ENCODE measurements around the gene BCL7A. TPM values are rescaled to one million over a fixed set of nuclear protein-coding genes. Genes with fewer than 3 reads are reported as not detected.

BCL7A gene
- total RNA-seq, 1 donor from 2014 or later: 8.1 TPM

DNA sequence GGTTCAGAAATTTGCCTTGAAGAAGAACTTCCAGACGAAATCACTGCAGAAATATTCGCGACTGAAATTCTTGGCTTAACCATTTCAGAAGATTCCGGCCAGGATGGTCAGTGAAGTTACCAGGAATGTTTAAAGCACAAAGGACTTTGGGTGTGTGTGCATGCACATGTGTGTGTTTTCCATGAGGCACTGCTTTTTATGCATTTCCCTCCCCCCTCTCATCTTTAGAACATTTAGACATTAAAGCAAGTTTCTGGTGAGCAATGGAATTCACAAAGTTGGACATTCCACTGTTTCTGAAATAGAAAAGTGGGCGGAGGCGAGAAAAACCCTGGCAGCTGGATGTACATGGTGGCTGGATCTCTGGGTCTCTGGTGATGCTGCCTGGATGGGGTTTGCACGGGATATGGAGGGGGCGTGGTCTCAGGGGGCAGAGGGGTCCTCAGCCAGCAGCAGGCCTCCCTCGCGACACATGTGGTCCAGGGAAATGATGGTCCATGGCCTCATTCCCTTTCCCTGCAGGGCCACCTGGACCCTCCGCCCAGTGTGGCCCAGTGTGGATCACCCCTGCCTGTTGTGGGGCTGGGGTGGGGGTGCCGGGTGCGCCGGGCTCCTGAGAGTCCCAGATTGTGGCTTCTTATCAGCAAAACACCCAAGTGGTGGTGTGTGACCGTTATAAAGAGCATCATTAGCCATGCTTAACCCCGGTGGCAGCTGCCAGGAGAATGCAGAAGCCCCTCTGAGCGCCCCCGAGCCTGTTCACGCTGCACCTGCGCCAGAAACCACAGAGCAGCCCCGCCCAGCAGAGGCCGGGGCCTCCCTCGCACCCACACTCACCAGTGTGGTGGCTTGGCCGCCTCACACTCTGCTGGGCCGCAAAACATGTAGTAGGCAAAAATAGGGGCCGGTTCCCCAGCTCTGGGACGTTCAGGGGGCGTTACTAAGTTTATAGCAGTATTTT is 17.8 kb upstream of the BCL7A start:
- H3K36me3 ChIP-seq: no peaks in the 10 kb centered on the region
- no peak for DNase-seq (ENCODE audit: extremely low spot score in 2 of 2)
- intact Hi-C loops (cut with DNase I): no loop called here
- H3K9me3 ChIP-seq: no peaks in the 10 kb centered on the region
- H3K4me1 ChIP-seq: peaks cover 25% of the 10 kb centered on the region
- H3K27ac ChIP-seq: peak overlapping the region; percentile 71
- H3K4me3 ChIP-seq: peak overlapping the region in 1 of 2 donors; percentile 10
- H3K27me3 ChIP-seq: no peaks in the 10 kb centered on the region
- TF ChIP-seq, protein P1, sequence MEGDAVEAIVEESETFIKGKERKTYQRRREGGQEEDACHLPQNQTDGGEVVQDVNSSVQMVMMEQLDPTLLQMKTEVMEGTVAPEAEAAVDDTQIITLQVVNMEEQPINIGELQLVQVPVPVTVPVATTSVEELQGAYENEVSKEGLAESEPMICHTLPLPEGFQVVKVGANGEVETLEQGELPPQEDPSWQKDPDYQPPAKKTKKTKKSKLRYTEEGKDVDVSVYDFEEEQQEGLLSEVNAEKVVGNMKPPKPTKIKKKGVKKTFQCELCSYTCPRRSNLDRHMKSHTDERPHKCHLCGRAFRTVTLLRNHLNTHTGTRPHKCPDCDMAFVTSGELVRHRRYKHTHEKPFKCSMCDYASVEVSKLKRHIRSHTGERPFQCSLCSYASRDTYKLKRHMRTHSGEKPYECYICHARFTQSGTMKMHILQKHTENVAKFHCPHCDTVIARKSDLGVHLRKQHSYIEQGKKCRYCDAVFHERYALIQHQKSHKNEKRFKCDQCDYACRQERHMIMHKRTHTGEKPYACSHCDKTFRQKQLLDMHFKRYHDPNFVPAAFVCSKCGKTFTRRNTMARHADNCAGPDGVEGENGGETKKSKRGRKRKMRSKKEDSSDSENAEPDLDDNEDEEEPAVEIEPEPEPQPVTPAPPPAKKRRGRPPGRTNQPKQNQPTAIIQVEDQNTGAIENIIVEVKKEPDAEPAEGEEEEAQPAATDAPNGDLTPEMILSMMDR (IDR thresholded peaks at IDR 0.05): no peak
- no peak for TF ChIP-seq POLR2A (IDR thresholded peaks at IDR 0.05)
- no peak for TF ChIP-seq POLR2AphosphoS5 (IDR thresholded peaks at IDR 0.05; ENCODE audit: insufficient read depth in 1 of 2, low read depth in 1 of 2)

DNA sequence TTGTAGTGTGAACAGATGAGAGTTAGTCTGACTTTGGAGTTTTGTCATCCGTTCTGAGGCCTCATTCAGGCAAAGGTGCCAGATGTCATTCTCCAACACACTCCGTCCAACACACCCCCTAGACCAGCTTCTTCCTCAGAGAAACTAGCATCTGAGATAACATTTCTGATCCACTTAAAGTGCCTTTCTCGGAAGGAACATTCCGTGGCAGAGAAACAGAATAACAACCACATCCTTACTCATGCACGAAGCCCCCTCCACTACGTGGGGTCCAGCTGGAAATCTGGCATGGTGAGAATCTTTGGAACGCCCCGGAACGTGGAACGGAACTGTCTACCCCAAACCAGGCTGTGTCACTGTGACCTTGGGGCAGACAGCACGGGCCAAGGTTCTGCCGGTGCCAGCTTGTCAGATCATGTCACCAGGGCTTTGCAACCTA is 17.0 kb upstream of the BCL7A start:
- H3K4me1 ChIP-seq: peaks cover 25% of the 10 kb centered on the region
- DNase-seq (ENCODE audit: extremely low spot score in 2 of 2): no peak
- H3K36me3 ChIP-seq: no peaks in the 10 kb centered on the region
- H3K9me3 ChIP-seq: no peaks in the 10 kb centered on the region
- intact Hi-C loops (cut with DNase I): no loop called here
- peak overlapping the region in 1 of 2 donors; percentile 10 for H3K4me3 ChIP-seq
- H3K27ac ChIP-seq: peak overlapping the region; percentile 71
- TF ChIP-seq POLR2AphosphoS5 (IDR thresholded peaks at IDR 0.05; ENCODE audit: insufficient read depth in 1 of 2, low read depth in 1 of 2): peak in 1 of 2 donors; percentile 48
- TF ChIP-seq POLR2A (IDR thresholded peaks at IDR 0.05): no peak
- no peaks in the 10 kb centered on the region for H3K27me3 ChIP-seq

DNA sequence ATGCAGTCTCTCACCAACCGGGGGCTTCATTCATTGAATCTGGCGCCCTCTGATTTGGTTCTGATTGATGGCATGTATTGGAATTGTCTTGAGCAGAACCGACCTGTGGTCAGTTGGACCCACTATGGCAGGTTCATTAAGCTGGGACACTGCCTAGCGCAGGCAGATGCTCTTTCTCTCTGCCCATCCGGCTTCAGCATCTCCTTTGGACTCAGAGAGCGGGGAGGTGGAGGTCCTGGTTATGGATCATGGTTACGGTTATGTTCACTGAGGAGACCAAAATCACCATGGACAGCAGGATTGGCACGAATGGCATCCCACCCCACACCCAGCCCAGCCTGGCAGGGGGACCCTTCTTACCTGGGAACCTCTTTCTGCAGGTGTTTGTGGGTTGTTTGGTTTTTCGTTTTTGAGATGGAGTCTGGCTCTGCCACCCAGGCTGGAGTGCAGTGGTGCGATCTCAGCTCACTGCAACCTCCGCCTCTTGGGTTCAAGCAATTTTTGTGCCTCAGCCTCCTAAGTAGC is 16.4 kb upstream of the BCL7A start:
- H3K36me3 ChIP-seq: no peaks in the 10 kb centered on the region
- no peaks in the 10 kb centered on the region for H3K27me3 ChIP-seq
- TF ChIP-seq POLR2A (IDR thresholded peaks at IDR 0.05): no peak
- no peak for TF ChIP-seq POLR2AphosphoS5 (IDR thresholded peaks at IDR 0.05; ENCODE audit: insufficient read depth in 1 of 2, low read depth in 1 of 2)
- TF ChIP-seq, protein P1 (IDR thresholded peaks at IDR 0.05): no peak
- DNase-seq (ENCODE audit: extremely low spot score in 2 of 2): no peak
- intact Hi-C loops (cut with DNase I): no loop called here
- H3K27ac ChIP-seq: peak overlapping the region; percentile 71
- no peaks in the 10 kb centered on the region for H3K9me3 ChIP-seq
- peaks cover 25% of the 10 kb centered on the region for H3K4me1 ChIP-seq
- no peak overlapping the region for H3K4me3 ChIP-seq

DNA sequence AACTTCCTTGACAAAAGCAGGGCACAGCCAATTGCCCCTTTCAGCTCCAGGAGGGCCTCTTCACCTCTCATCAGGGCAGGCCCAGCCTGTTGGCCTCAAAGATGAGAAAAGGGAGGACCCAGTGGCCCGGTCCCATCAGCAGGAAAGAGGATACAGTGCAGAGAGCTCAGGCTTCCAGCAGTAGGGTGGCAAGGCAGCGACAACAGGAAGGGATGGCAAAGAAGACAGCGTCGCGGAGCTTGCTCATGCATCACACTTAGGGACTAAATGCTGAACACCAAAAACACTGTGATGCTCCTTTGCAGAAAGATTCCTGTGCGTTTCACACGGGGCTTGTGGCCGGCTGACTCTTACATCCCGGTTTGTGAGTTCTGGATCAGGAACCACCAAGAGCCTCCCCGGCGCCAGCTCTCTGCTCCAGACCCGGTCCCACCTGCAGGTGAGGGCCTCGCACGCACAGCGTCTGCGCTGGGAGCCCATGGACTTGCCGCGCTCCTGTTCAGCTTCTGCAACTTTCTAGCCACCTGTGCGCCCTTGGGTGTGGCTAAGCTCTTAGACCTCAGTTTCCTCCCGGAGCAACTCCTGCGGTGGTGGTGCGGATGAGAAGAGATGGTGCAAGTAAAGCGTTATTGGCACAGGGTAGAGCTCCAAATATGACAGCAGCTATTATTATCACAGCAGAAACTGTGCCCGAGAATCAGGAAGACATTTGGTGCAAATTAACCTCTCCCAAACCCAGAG is 15.3 kb upstream of the BCL7A start:
- H3K4me3 ChIP-seq: no peak overlapping the region
- H3K9me3 ChIP-seq: no peaks in the 10 kb centered on the region
- no peaks in the 10 kb centered on the region for H3K27me3 ChIP-seq
- DNase-seq (ENCODE audit: extremely low spot score in 2 of 2): no peak
- intact Hi-C loops (cut with DNase I): no loop called here
- H3K27ac ChIP-seq: no peak overlapping the region
- TF ChIP-seq POLR2AphosphoS5 (IDR thresholded peaks at IDR 0.05; ENCODE audit: insufficient read depth in 1 of 2, low read depth in 1 of 2): no peak
- no peak for TF ChIP-seq POLR2A (IDR thresholded peaks at IDR 0.05)
- TF ChIP-seq, protein P1 (IDR thresholded peaks at IDR 0.05): no peak
- H3K36me3 ChIP-seq: no peaks in the 10 kb centered on the region
- peaks cover 25% of the 10 kb centered on the region for H3K4me1 ChIP-seq

DNA sequence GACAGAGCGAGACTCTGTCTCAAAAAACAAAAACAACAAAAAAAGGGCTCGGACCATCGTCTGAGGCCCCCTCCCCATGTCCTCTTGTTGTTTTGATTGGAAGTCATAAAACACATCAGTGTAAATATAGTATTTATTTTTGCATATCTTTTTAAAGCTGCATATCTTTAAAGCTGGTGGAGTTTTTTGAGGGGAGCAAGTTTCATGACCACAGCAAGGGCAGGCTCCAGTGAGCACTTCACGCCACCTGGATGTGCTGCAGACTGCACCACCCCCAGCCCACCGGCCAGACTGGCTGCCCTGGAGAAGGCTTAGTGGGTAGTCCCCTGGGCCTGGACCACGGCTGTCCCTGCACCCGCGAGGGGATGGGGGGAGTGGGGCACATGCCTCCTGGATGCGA is 11.9 kb upstream of the BCL7A start:
- Histone ChIP-seq H3K9me3 (no peaks in the 10 kb centered on the region), H3K36me3 (no peaks in the 10 kb centered on the region), H3K4me1 (peaks cover 9% of the 10 kb centered on the region), H3K27ac (no peak overlapping the region), H3K27me3 (no peaks in the 10 kb centered on the region), H3K4me3 (no peak overlapping the region)
- no peak for DNase-seq (ENCODE audit: extremely low spot score in 2 of 2)
- intact Hi-C loops (cut with DNase I): no loop called here
- TF ChIP-seq, protein P1 (IDR thresholded peaks at IDR 0.05): no peak
- no peak for TF ChIP-seq POLR2AphosphoS5 (IDR thresholded peaks at IDR 0.05; ENCODE audit: insufficient read depth in 1 of 2, low read depth in 1 of 2)
- TF ChIP-seq POLR2A (IDR thresholded peaks at IDR 0.05): no peak
